GM12878 (cell line): ENCODE data around the gene LMX1B.

Source experiments
- KLF5 ChIP-seq: fragments of 450-650 bp; IDR thresholded peaks from 2 replicates; pipeline ENCODE4 v1.6.1; 2014; ENCODE audit warnings: mild to moderate bottlenecking; ENCODE audit not compliant: partially characterized antibody
- POU2F2 ChIP-seq: IDR thresholded peaks from 3 replicates; pipeline ENCODE4 v1.6.1; 2011; ENCODE audit warnings: low read depth, mild to moderate bottlenecking, low read length, borderline replicate concordance
- TF ChIP-seq, protein P1 (sequence below), 3 experiments: IDR thresholded peaks in 2 of 3; conservative IDR thresholded peaks in 1 of 3; 2 replicates each; pipeline ENCODE4 v1.5.1; 2011; ENCODE audit warnings: low read depth in 3 of 3, low read length in 3 of 3, mild to moderate bottlenecking in 3 of 3, control low read depth in 2 of 3, moderate library complexity in 2 of 3, inconsistent platforms in 1 of 3, mixed read lengths in 1 of 3; ENCODE audit not compliant: control insufficient read depth in 2 of 3, insufficient read depth in 1 of 3; ENCODE audit errors: extremely low read depth in 1 of 3

DNA sequence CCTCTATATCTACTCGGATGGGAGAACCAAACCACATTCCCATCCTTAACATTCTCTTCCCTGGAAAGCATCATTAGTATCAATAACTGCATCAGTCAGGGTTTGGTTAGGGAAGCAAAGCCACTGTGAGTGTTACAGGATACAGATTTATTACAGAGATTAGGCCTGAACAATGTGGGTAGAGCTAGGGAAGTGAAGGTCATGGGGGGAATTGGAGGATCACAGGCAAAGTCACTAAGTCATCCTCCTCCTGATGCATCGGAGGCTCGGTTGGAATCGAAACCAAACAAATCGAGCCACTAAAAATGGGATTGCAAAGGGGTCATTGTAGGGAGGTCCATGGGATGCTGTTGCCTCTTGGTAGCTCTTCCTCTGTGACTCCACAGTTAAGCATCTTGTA lies 129.3 kb downstream of the LMX1B start:
- TF ChIP-seq KLF5: no peak
- no peak for TF ChIP-seq POU2F2
- TF ChIP-seq, protein P1, sequence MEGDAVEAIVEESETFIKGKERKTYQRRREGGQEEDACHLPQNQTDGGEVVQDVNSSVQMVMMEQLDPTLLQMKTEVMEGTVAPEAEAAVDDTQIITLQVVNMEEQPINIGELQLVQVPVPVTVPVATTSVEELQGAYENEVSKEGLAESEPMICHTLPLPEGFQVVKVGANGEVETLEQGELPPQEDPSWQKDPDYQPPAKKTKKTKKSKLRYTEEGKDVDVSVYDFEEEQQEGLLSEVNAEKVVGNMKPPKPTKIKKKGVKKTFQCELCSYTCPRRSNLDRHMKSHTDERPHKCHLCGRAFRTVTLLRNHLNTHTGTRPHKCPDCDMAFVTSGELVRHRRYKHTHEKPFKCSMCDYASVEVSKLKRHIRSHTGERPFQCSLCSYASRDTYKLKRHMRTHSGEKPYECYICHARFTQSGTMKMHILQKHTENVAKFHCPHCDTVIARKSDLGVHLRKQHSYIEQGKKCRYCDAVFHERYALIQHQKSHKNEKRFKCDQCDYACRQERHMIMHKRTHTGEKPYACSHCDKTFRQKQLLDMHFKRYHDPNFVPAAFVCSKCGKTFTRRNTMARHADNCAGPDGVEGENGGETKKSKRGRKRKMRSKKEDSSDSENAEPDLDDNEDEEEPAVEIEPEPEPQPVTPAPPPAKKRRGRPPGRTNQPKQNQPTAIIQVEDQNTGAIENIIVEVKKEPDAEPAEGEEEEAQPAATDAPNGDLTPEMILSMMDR (IDR thresholded peaks at IDR 0.05 in 2 of 3, conservative IDR thresholded peaks at IDR 0.05 in 1 of 3; ENCODE audit: control insufficient read depth in 2 of 3, extremely low read depth in 1 of 3, insufficient read depth in 1 of 3, low read depth in 3 of 3, low read length in 3 of 3): no peak
